GM04504 (cell line): ENCODE data around the gene DNAJC6.

Experiments
- DNase-seq: peaks from one replicate; pipeline ENCODE4 v3.0.0-alpha.2; 2012; ENCODE audit warnings: low read depth

The DNAJC6 gene

GRCh38 chr1:65407877-65408276, 98.5 kb downstream of the DNAJC6 start:
- no peak for DNase-seq

- DNase-seq, result no peak
Observed at GRCh38 chr1:65409314-65409713, 100.0 kb downstream of the DNAJC6 start.

- no peak for DNase-seq
Observed at GRCh38 chr1:65409816-65410326, 100.5 kb downstream of the DNAJC6 start.

GRCh38 chr1:65412256-65412983, 103.1 kb downstream of the DNAJC6 start:
- DNase-seq, result no peak

- no peak for DNase-seq
Observed at GRCh38 chr1:65412984-65413375, 103.6 kb downstream of the DNAJC6 start.

- DNase-seq, result no peak
Observed at GRCh38 chr1:65414538-65414937, 105.2 kb downstream of the DNAJC6 start.

GRCh38 chr1:65416767-65417166, 107.4 kb downstream of the DNAJC6 start:
- no peak for DNase-seq

- no peak for DNase-seq
Observed at GRCh38 chr1:65417729-65418128, 108.4 kb downstream of the DNAJC6 start.

GRCh38 chr1:65418522-65419185, 109.3 kb downstream of the DNAJC6 start:
- DNase-seq, result no peak

GRCh38 chr1:65419681-65420589, 110.6 kb downstream of the DNAJC6 start:
- peak; percentile 97 for DNase-seq

GRCh38 chr1:65420590-65421350, 111.4 kb downstream of the DNAJC6 start, which contains the start of the genes LEPR and LEPROT:
Gene LEPR (plus strand): TSS chr1:65420668. CDS start chr1:65565566, 144,898 bp downstream.
Gene LEPROT (plus strand): TSS chr1:65420668. CDS start chr1:65420725, 57 bp downstream.
- no peak for DNase-seq

- DNase-seq, result no peak
Observed at GRCh38 chr1:65421351-65422025, 112.1 kb downstream of the DNAJC6 start.

GRCh38 chr1:65422241-65423203, 113.2 kb downstream of the DNAJC6 start:
- no peak for DNase-seq

- DNase-seq, result peak; percentile 80
Observed at GRCh38 chr1:65423884-65424572, 114.7 kb downstream of the DNAJC6 start.

- no peak for DNase-seq
Observed at GRCh38 chr1:65424573-65424889, 115.2 kb downstream of the DNAJC6 start.

GRCh38 chr1:65425006-65425405, 115.7 kb downstream of the DNAJC6 start:
- DNase-seq, result no peak

- DNase-seq, result peak; percentile 78
Observed at GRCh38 chr1:65425697-65426096, 116.4 kb downstream of the DNAJC6 start.

- DNase-seq, result no peak
Observed at GRCh38 chr1:65429078-65429477, 119.7 kb downstream of the DNAJC6 start.

GRCh38 chr1:65429806-65430205, 120.5 kb downstream of the DNAJC6 start:
- peak; percentile 67 for DNase-seq
